HUES6 (cell line): ENCODE measurements around the gene IGF2BP1.
"Not testable (repeated sequence)": the region's sequence is repeated elsewhere in the genome, so short reads cannot be mapped to it uniquely, and the experiment has no call there.

Experiments
- H3K27ac ChIP-seq: 2 replicates; pipeline ENCODE4 v1.7.0; 2013; ENCODE audit warnings: low read depth, mild to moderate bottlenecking, low read length, inconsistent platforms
- H3K27me3 ChIP-seq: 2 replicates; pipeline ENCODE4 v1.6.1; 2013; ENCODE audit warnings: low read length; ENCODE audit not compliant: control insufficient read depth, insufficient read depth
- H3K36me3 ChIP-seq: 2 replicates; pipeline ENCODE4 v1.6.1; 2013; ENCODE audit warnings: low read length; ENCODE audit not compliant: control insufficient read depth, insufficient read depth
- H3K4me1 ChIP-seq: 2 replicates; pipeline ENCODE4 v1.6.1; 2013; ENCODE audit warnings: low read length; ENCODE audit not compliant: control insufficient read depth, insufficient read depth
- H3K4me3 ChIP-seq: 2 replicates; pipeline ENCODE4 v1.5.1; 2013; ENCODE audit warnings: low read depth, low read length
- H3K9ac ChIP-seq: one replicate; pipeline ENCODE4 v1.6.1; 2013; ENCODE audit warnings: mild to moderate bottlenecking, low read length
- H3K9me3 ChIP-seq: 2 replicates; pipeline ENCODE4 v1.6.1; 2013; ENCODE audit warnings: low read depth, low read length; ENCODE audit not compliant: control insufficient read depth, insufficient read depth

The IGF2BP1 gene

GRCh38 chr17:49085565-49086315, 88.6 kb downstream of the IGF2BP1 start:
- Histone ChIP-seq H3K9ac (no peak overlapping the region), H3K36me3 (no peaks in the 10 kb centered on the region), H3K27me3 (no peaks in the 10 kb centered on the region), H3K27ac (no peak overlapping the region), H3K4me3 (no peak overlapping the region), H3K9me3 (peaks cover 1% of the 10 kb centered on the region; the same call in 1 of the 2 replicates), H3K4me1 (peaks cover 14% of the 10 kb centered on the region)

GRCh38 chr17:49086316-49086605, 89.1 kb downstream of the IGF2BP1 start:
- H3K27me3 ChIP-seq: no peaks in the 10 kb centered on the region
- no peaks in the 10 kb centered on the region for H3K36me3 ChIP-seq
- peaks cover 14% of the 10 kb centered on the region for H3K4me1 ChIP-seq
- no peak overlapping the region for H3K9ac ChIP-seq
- peaks cover 6% of the 10 kb centered on the region; the same call in 1 of the 2 replicates for H3K9me3 ChIP-seq
- H3K27ac ChIP-seq: no peak overlapping the region
- no peak overlapping the region for H3K4me3 ChIP-seq

GRCh38 chr17:49086649-49087048, 89.5 kb downstream of the IGF2BP1 start:
- Histone ChIP-seq H3K36me3 (no peaks in the 10 kb centered on the region), H3K4me3 (no peak overlapping the region), H3K27ac (no peak overlapping the region), H3K4me1 (peaks cover 14% of the 10 kb centered on the region), H3K9me3 (peaks cover 6% of the 10 kb centered on the region; the same call in 1 of the 2 replicates), H3K27me3 (no peaks in the 10 kb centered on the region), H3K9ac (no peak overlapping the region)

- Histone ChIP-seq H3K36me3 (no peaks in the 10 kb centered on the region), H3K9ac (no peak overlapping the region), H3K4me1 (peaks cover 24% of the 10 kb centered on the region), H3K27me3 (no peaks in the 10 kb centered on the region), H3K27ac (no peak overlapping the region), H3K4me3 (no peak overlapping the region), H3K9me3 (peaks cover 6% of the 10 kb centered on the region; the same call in 1 of the 2 replicates)
Observed at GRCh38 chr17:49089094-49089493, 91.9 kb downstream of the IGF2BP1 start.

GRCh38 chr17:49090878-49091594, 93.9 kb downstream of the IGF2BP1 start:
- no peak overlapping the region for H3K9ac ChIP-seq
- peaks cover 24% of the 10 kb centered on the region for H3K4me1 ChIP-seq
- no peaks in the 10 kb centered on the region for H3K27me3 ChIP-seq
- H3K9me3 ChIP-seq: peaks cover 6% of the 10 kb centered on the region; the same call in 1 of the 2 replicates
- no peak overlapping the region for H3K27ac ChIP-seq
- H3K4me3 ChIP-seq: no peak overlapping the region
- H3K36me3 ChIP-seq: no peaks in the 10 kb centered on the region

GRCh38 chr17:49093131-49093530, 95.9 kb downstream of the IGF2BP1 start:
- Histone ChIP-seq H3K27ac (no peak overlapping the region), H3K4me3 (no peak overlapping the region), H3K27me3 (no peaks in the 10 kb centered on the region), H3K4me1 (peaks cover 10% of the 10 kb centered on the region; the same call in 1 of the 2 replicates), H3K9me3 (peaks cover 6% of the 10 kb centered on the region; the same call in 1 of the 2 replicates), H3K36me3 (no peaks in the 10 kb centered on the region), H3K9ac (no peak overlapping the region)

GRCh38 chr17:49100601-49101000, 103.4 kb downstream of the IGF2BP1 start:
- peaks cover 9% of the 10 kb centered on the region; the same call in 1 of the 2 replicates for H3K4me1 ChIP-seq
- H3K9ac ChIP-seq: no peak overlapping the region
- H3K36me3 ChIP-seq: no peaks in the 10 kb centered on the region
- H3K27me3 ChIP-seq: no peaks in the 10 kb centered on the region
- H3K27ac ChIP-seq: no peak overlapping the region
- no peaks in the 10 kb centered on the region for H3K9me3 ChIP-seq
- no peak overlapping the region for H3K4me3 ChIP-seq

- Histone ChIP-seq H3K9me3 (no peaks in the 10 kb centered on the region), H3K27ac (no peak overlapping the region), H3K4me3 (no peak overlapping the region), H3K27me3 (no peaks in the 10 kb centered on the region), H3K9ac (no peak overlapping the region), H3K36me3 (no peaks in the 10 kb centered on the region), H3K4me1 (peaks cover 14% of the 10 kb centered on the region; the same call in 1 of the 2 replicates)
Observed at GRCh38 chr17:49101054-49101534, 103.9 kb downstream of the IGF2BP1 start.

GRCh38 chr17:49103360-49103759, 106.2 kb downstream of the IGF2BP1 start:
- not testable (repeated sequence) for H3K36me3 ChIP-seq, H3K9ac ChIP-seq, H3K27ac ChIP-seq, H3K27me3 ChIP-seq, H3K9me3 ChIP-seq, H3K4me3 ChIP-seq
- H3K4me1 ChIP-seq: peaks cover 36% of the 10 kb centered on the region

GRCh38 chr17:49104511-49105074, 107.4 kb downstream of the IGF2BP1 start:
- H3K27me3 ChIP-seq: no peaks in the 10 kb centered on the region
- no peak overlapping the region for H3K9ac ChIP-seq
- peaks cover 47% of the 10 kb centered on the region for H3K4me1 ChIP-seq
- no peak overlapping the region for H3K4me3 ChIP-seq
- H3K9me3 ChIP-seq: no peaks in the 10 kb centered on the region
- H3K36me3 ChIP-seq: no peaks in the 10 kb centered on the region
- H3K27ac ChIP-seq: no peak overlapping the region
